SKM-1 treated with dmso at 0.1 percent for 144 hours (cell line): ENCODE results near the gene FOXK2.
"Not testable (repeated sequence)": the region's sequence is repeated elsewhere in the genome, so short reads cannot be mapped to it uniquely, and the experiment has no call there.

Experiments used
- DNase-seq: peaks from one replicate; lab custom pipeline; 2025; ENCODE audit not compliant: unreplicated experiment; lab: John Stamatoyannopoulos, UW

Gene FOXK2

GRCh38 chr17:82561429-82562035 lies 42.0 kb downstream of the FOXK2 start:
- DNase-seq: no peak

DNA sequence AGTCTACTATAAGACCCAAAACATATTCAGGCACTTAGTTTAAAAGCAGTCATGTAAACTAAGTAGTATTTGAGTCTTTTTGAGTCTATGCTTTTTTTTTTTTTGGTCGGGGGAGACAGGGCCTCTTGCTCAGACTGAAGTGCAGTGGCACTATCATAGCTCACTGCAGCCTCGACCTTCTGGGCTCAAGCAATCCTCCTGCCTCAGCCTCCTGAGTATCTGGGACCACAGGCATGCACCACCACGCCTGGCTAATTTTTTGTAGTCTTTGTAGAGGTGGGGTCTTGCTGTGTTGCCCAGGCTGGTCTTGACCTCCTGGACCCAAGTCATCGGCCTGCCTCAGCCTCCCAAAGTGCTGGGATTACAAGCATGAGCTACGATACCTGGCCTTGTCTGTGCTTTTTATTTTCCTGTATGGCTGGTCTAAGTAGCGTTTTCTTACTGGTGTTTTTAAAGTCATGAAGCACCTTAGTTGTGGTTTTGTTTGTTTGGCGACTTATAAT lies 43.2 kb downstream of the FOXK2 start:
- DNase-seq: not testable (repeated sequence)

- no peak for DNase-seq
Measured at GRCh38 chr17:82563318-82563717, 43.8 kb downstream of the FOXK2 start.

DNA sequence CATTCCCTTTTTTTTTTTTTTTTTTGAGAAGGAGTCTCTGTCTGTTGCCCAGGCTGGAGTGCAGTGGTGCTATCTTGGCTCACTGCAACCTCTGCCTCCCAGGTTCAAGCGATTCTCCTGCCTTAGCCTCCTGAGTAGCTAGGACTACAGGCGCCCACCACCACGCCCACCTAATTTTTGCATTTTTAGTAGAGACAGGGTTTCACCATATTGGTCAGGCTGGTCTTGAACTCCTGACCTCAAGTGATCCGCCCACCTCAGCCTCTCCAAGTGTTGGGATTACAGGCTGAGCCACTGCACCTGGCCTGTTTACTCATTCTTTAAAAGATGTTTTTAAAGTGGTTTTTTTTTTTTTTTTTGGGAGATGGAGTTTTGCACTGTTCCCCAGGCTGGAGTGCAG lies 44.2 kb downstream of the FOXK2 start:
- DNase-seq: not testable (repeated sequence)

DNA sequence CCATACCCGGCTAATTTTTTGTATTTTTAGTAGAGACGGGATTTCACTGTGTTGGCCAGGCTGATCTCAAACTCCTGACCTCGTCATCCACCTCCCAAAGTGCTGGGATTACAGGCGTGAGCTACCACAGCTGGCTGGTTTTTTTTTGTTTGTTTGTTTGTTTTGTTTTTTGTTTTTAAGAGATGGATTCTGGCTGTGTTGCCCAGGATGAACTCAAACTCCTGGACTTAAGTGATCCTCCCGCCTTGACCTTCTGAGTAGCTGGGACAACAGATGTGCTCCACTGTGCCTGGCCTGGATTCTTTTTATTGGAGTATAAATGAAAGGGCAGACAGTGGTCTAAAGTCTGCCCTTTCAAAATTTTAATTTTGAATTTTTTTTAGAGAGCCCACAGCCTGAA lies 44.7 kb downstream of the FOXK2 start:
- DNase-seq: no peak

GRCh38 chr17:82565551-82565950 lies 46.0 kb downstream of the FOXK2 start:
- no peak for DNase-seq

DNA sequence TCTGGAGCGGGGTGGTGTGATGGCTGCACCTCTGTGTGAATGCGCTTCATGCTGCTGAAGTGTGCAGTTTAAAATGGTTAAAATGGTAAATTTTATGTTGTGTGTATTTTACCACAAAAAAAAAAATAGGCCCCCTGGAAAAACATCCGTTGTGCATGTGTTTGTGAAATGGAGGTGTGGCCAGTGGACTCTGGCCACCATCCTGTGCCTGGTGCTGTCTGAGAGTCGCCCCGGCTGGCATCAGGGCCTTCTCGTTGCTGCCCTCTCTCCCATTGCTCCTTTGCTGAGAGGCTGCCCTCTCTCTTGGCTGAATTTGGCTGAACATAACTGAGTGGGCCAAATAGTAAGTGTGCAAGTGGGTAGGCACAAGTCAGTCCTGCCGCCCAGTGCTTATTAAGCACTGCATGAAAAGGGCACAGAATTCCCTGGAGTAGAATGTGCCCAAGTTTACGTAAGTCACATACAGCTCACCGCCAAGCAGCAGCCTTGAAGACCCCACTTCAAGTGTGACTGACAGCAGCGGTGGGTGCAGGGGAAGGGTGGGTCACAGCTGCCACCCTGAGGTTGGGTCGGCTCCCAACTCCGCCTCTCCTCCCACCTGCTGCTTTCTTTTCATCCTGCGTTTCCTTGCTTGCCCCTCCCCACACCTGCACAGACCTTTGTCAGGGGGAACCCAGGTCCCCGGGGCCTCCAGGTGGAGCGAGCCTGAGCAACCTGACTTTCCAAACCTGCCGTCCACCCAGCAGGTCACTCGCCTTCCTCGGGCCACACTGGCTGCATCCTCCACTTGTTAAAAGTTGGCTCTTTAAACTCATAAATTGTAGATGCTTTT lies 46.8 kb downstream of the FOXK2 start:
- DNase-seq: no peak

DNA sequence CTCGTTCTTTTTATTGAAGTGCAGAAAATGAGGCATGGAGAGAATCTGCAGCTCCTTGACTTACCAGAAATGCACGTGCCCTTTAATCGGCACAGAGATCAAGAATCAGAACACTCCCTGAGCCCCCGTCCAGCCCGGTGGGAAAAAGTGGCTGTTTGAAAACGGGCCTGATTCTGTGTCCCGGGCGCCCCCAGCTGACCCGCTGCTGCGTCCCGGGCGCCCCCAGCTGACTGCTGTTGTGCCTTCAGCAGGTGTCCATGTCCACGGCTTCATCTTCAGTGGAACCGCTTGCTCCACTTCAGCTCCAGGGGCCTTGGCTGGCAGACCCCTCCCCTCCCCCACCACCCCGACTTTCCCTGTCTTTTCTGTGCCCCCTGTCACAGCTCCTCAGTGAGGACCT lies 47.8 kb downstream of the FOXK2 start:
- DNase-seq: no peak

- no peak for DNase-seq
Measured at GRCh38 chr17:82568997-82569393, 49.5 kb downstream of the FOXK2 start.

DNA sequence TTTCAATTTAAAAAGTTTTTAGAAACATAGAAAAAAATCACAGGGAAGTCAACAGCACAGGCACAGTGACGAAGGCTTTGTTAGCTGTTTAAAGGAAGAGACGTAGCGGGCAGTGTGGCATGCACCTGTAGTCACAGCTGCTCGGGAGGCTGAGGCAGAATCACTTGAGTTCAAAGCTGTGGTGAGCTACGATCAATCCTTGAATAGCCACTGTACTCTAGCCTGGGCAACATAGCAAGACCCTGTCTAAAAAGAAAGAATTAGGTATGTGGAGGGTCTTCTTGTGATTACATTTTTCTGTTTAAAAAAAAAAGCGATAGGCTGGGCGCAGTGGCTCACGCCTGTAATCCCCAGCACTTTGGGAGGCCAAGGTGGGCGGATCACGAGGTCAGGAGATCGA lies 50.1 kb downstream of the FOXK2 start:
- no peak for DNase-seq

DNA sequence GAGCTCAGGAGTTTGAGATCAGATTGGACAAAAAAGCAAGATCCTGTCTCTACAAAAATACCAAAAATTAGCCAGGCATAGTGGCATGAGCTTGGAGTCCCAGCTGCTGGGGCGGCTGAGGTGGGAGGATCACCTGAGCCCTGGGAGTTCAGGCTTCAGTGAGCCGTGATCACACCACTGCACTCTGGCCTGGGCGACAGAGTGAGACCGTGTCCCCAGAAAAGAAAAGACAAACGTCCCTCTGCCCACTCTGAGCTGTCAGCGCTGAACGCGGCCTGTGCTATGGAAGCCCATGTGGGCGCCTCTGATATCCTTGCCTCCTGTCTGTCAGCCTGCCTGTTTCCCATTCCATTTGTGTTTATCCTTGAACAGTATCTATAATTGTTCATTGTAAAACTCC lies 50.7 kb downstream of the FOXK2 start:
- DNase-seq: no peak

DNA sequence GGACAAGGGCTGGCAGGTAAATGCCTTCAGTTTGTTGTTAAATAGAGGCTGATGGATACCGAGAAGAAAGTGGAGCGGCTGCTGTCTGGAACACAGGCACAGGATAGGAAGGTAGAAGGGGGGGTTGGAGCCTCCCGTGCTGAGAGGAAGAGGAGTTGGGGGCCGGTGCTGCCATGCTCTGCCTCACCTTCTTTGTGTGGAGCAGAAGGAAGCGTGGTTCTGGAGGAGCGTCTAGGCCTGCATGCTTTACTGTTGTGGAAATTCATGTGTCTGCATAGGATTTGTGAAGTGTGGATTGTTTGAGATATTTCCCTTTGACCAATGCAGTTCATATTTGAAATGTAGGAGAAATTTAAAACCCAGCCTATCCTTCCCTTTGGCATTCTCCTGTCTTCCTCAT lies 52.3 kb downstream of the FOXK2 start:
- no peak for DNase-seq

DNA sequence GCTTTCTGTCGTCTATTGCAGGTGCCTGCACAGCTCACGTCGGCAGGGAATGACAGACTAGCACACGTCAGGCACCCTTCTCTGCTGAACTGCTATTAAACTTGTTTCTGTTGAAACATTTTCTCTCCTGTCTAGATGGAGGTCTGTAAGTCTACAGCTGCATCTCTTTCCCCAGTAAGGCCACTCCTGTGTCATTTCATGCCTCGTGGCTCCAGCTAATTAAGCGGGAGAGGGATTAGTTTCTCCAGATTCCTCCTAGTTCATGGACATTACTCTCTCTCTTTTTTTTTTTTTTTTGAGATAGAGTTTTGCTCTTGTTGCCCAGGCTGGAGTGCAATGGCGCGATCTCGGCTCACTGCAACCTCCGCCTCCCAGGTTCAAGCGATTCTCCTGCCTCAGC lies 54.5 kb downstream of the FOXK2 start:
- DNase-seq: no peak

- DNase-seq: not testable (repeated sequence)
Measured at GRCh38 chr17:82575581-82576221, 56.2 kb downstream of the FOXK2 start.

DNA sequence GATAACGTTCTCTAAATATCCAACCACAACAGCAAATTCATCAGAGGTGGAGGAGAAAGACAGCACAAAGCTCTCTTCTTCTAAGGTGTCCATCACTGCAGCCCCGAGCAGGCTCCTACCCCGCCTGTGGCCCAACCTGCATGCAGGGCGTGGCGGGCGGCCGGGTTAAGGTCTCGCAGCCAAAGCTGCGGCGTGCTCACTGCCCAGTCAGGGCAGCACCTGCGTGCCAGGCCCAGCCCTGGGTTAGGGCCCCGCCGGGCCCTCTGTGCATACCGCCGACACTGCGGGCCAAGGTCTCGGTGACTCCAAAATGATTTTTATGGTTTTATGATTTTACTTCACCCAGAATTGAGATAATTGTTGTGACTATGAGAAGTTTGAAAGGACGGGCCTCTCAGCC lies 57.8 kb downstream of the FOXK2 start:
- no peak for DNase-seq

- DNase-seq: not testable (repeated sequence)
Measured at GRCh38 chr17:82579969-82580368, 60.4 kb downstream of the FOXK2 start.

DNA sequence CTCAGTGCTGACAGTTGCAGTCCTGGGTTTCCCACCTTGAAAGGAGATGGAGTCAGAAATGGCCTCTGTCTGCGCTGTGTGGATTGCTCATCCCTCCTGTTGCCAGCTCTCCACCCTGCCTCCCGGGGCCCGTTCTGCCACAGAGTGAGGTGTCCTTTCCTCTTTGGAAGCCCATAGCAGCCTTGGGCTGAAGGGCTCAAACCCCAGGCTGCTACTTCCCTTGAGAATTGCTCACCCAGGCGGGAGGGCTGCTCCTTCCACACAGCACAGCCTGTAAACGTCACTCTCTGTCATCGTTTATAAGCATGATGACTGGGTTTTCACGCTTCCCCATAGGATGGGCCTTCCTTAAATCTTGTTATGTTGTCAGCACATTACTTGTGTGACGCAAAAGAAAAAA lies 62.7 kb downstream of the FOXK2 start:
- DNase-seq: no peak

DNA sequence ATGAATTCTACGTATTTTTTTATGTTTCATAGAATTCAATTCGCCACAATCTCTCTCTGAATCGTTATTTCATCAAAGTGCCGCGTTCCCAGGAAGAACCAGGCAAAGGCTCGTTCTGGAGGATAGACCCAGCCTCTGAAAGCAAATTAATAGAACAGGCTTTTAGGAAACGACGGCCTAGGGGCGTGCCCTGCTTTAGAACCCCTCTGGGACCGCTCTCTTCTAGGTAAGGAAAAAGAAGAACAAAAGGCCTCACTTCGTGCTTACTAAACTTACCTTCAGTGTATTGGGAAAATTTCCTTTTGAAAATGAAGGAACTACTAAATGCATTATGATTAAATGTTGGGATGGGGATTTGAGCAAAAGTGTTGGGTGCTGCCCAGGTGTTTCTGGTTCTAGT lies 63.2 kb downstream of the FOXK2 start:
- DNase-seq: no peak

DNA sequence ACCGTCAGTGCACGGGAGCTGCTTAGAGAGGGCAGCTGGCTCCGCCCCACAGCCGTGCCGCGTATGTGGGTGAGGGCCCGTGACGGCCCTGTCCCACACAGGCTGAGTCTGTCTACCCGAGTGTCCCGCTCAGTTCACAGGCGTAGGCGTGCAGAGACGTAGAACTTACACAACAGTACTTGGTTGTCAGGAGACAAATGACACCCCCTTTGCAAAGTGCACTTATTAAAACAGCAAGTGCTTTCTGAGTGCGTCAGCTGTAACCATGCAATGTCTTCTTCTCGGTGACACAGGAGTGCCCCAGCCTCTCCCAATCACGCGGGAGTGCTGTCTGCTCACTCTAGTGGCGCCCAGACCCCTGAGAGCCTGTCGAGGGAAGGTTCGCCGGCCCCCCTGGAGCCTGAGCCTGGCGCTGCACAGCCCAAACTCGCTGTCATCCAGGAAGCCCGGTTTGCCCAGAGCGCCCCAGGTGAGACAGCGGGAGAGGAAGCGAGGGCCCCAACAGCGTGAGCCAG lies 64.2 kb downstream of the FOXK2 start:
- DNase-seq: no peak

GRCh38 chr17:82585935-82586575 lies 66.5 kb downstream of the FOXK2 start:
- DNase-seq: not testable (repeated sequence)

GRCh38 chr17:82586576-82587233 lies 67.2 kb downstream of the FOXK2 start:
- no peak for DNase-seq
